Glutamatergic neuron (in vitro differentiated cells): ENCODE results near the gene TMEM258. TPM values are rescaled to one million over a fixed set of nuclear protein-coding genes. Genes with fewer than 3 reads are reported as not detected.

ENCODE experiments used
- DNase-seq: peaks from one replicate; pipeline ENCODE4 v3.0.0; 2022
- H3K27ac Mint-ChIP-seq: one replicate; pipeline ENCODE4 v1.8.0; 2020; ENCODE audit warnings: mild to moderate bottlenecking, mixed read lengths, inconsistent platforms; ENCODE audit not compliant: unreplicated experiment
- H3K27me3 Mint-ChIP-seq: one replicate; pipeline ENCODE4 v1.8.0; 2020; ENCODE audit warnings: mild to moderate bottlenecking, moderate library complexity, mixed read lengths, inconsistent platforms; ENCODE audit not compliant: unreplicated experiment
- H3K36me3 Mint-ChIP-seq: one replicate; pipeline ENCODE4 v1.8.0; 2020; ENCODE audit warnings: mild to moderate bottlenecking, mixed read lengths, inconsistent platforms; ENCODE audit not compliant: unreplicated experiment
- H3K4me1 Mint-ChIP-seq: one replicate; pipeline ENCODE4 v1.8.0; 2020; ENCODE audit warnings: mild to moderate bottlenecking, low read depth, mixed read lengths, inconsistent platforms; ENCODE audit not compliant: unreplicated experiment
- H3K4me3 Mint-ChIP-seq: one replicate; pipeline ENCODE4 v1.8.0; 2020; ENCODE audit warnings: mild to moderate bottlenecking, mixed read lengths, inconsistent platforms; ENCODE audit not compliant: unreplicated experiment
- H3K9me3 Mint-ChIP-seq: one replicate; pipeline ENCODE4 v1.8.0; 2020; ENCODE audit warnings: mild to moderate bottlenecking, moderate library complexity, mixed read lengths, inconsistent platforms; ENCODE audit not compliant: unreplicated experiment
- CTCF ChIP-seq: fragments of 200-600 bp; sonication (generic); IDR thresholded peaks from one replicate; pipeline ENCODE4 v1.5.0; 2021; ENCODE audit not compliant: partially characterized antibody, unreplicated experiment
- total RNA-seq: library from RNA; stranded (reverse); fragmentation: NEBNext Ultra II Directional; extraction: Animal tissue kit (Norgen Biotek cat#: 25700); gene quantifications from one replicate; pipeline ENCODE4 v1.2.1, GENCODE V29; 2021; ENCODE audit not compliant: unreplicated experiment

The TMEM258 gene
- total RNA-seq, 1 donor from 2014 or later = 82.7 TPM

- Mint-ChIP-seq H3K36me3 (no peaks in the 10 kb centered on the region), H3K9me3 (peaks cover 2% of the 10 kb centered on the region), H3K4me1 (peaks cover 3% of the 10 kb centered on the region), H3K27me3 (peaks cover 8% of the 10 kb centered on the region), H3K4me3 (no peak overlapping the region), H3K27ac (no peak overlapping the region)
- DNase-seq = no peak
- peak; percentile 34 for TF ChIP-seq CTCF
Measured at GRCh38 chr11:61769169-61769920, 23.1 kb downstream of the TMEM258 start.

GRCh38 chr11:61768376-61769076 is 23.9 kb downstream of the TMEM258 start:
- Mint-ChIP-seq H3K27me3 (peaks cover 8% of the 10 kb centered on the region), H3K4me1 (peaks cover 3% of the 10 kb centered on the region), H3K4me3 (no peak overlapping the region), H3K9me3 (peaks cover 2% of the 10 kb centered on the region), H3K36me3 (no peaks in the 10 kb centered on the region), H3K27ac (no peak overlapping the region)
- DNase-seq = no peak
- no peak for TF ChIP-seq CTCF

GRCh38 chr11:61766353-61766841 is 26.0 kb downstream of the TMEM258 start:
- no peak for TF ChIP-seq CTCF
- Mint-ChIP-seq H3K27me3 (peaks cover 7% of the 10 kb centered on the region), H3K27ac (no peak overlapping the region), H3K36me3 (no peaks in the 10 kb centered on the region), H3K4me1 (peaks cover 3% of the 10 kb centered on the region), H3K4me3 (no peak overlapping the region), H3K9me3 (no peaks in the 10 kb centered on the region)
- DNase-seq = no peak

- peaks cover 7% of the 10 kb centered on the region for H3K27me3 Mint-ChIP-seq
- H3K27ac Mint-ChIP-seq = no peak overlapping the region
- TF ChIP-seq CTCF = no peak
- DNase-seq = no peak
- H3K36me3 Mint-ChIP-seq = no peaks in the 10 kb centered on the region
- no peak overlapping the region for H3K4me3 Mint-ChIP-seq
- H3K4me1 Mint-ChIP-seq = peaks cover 3% of the 10 kb centered on the region
- H3K9me3 Mint-ChIP-seq = no peaks in the 10 kb centered on the region
Measured at GRCh38 chr11:61765550-61766253, 26.7 kb downstream of the TMEM258 start.
